Activated CD8-positive, alpha-beta memory T cell treated with anti-CD3 and anti-CD28 coated beads, Interleukin-2, amount 50 U/mL, for 24 hours (primary cell): ENCODE data around the gene RICTOR.

Experiments
- DNase-seq: peaks from one replicate; pipeline ENCODE4 v3.0.0-alpha.2; 2020; ENCODE audit errors: extremely low read depth

RICTOR gene

GRCh38 chr5:39074017-39074814 is at the start of gene RICTOR:
RICTOR (minus strand) TSS chr5:39074399; CDS start chr5:39074377, 22 bp downstream.
- DNase-seq: peak; percentile 67

GRCh38 chr5:39121922-39122321 is 47.7 kb upstream of the RICTOR start:
- DNase-seq: no peak

GRCh38 chr5:39121315-39121714 is 47.1 kb upstream of the RICTOR start:
- no peak for DNase-seq

- no peak for DNase-seq
Measured at GRCh38 chr5:39120052-39120420, 45.8 kb upstream of the RICTOR start.

GRCh38 chr5:39119404-39120051 is 45.3 kb upstream of the RICTOR start:
- no peak for DNase-seq

- no peak for DNase-seq
Measured at GRCh38 chr5:39118638-39119037, 44.4 kb upstream of the RICTOR start.

GRCh38 chr5:39117401-39117800 is 43.2 kb upstream of the RICTOR start:
- no peak for DNase-seq

- no peak for DNase-seq
Measured at GRCh38 chr5:39116344-39117170, 42.4 kb upstream of the RICTOR start.

- DNase-seq: no peak
Measured at GRCh38 chr5:39115644-39116343, 41.6 kb upstream of the RICTOR start.

- no peak for DNase-seq
Measured at GRCh38 chr5:39114155-39114554, 40.0 kb upstream of the RICTOR start.

GRCh38 chr5:39113354-39113953 is 39.3 kb upstream of the RICTOR start:
- DNase-seq: no peak

- no peak for DNase-seq
Measured at GRCh38 chr5:39109606-39110005, 35.4 kb upstream of the RICTOR start.

GRCh38 chr5:39108987-39109386 is 34.8 kb upstream of the RICTOR start:
- no peak for DNase-seq

GRCh38 chr5:39107350-39107749 is 33.2 kb upstream of the RICTOR start:
- DNase-seq: no peak

GRCh38 chr5:39106322-39106721 is 32.1 kb upstream of the RICTOR start:
- DNase-seq: no peak

GRCh38 chr5:39104221-39104620 is 30.0 kb upstream of the RICTOR start:
- no peak for DNase-seq

- no peak for DNase-seq
Measured at GRCh38 chr5:39102684-39103155, 28.5 kb upstream of the RICTOR start.

- DNase-seq: no peak
Measured at GRCh38 chr5:39100851-39101396, 26.7 kb upstream of the RICTOR start.

GRCh38 chr5:39100301-39100850 is 26.2 kb upstream of the RICTOR start:
- DNase-seq: no peak

- DNase-seq: no peak
Measured at GRCh38 chr5:39099831-39100230, 25.6 kb upstream of the RICTOR start.

- no peak for DNase-seq
Measured at GRCh38 chr5:39093352-39093751, 19.2 kb upstream of the RICTOR start.
